HUDEP-2 (cell line): Measurements from ENCODE around the gene GSTO1.

Experiments used
- DNase-seq, 76 experiments: peaks; one replicate each; lab custom pipeline; 2025; ENCODE audit not compliant: unreplicated experiment in 76 of 76; lab: John Stamatoyannopoulos, UW

Gene GSTO1

DNA sequence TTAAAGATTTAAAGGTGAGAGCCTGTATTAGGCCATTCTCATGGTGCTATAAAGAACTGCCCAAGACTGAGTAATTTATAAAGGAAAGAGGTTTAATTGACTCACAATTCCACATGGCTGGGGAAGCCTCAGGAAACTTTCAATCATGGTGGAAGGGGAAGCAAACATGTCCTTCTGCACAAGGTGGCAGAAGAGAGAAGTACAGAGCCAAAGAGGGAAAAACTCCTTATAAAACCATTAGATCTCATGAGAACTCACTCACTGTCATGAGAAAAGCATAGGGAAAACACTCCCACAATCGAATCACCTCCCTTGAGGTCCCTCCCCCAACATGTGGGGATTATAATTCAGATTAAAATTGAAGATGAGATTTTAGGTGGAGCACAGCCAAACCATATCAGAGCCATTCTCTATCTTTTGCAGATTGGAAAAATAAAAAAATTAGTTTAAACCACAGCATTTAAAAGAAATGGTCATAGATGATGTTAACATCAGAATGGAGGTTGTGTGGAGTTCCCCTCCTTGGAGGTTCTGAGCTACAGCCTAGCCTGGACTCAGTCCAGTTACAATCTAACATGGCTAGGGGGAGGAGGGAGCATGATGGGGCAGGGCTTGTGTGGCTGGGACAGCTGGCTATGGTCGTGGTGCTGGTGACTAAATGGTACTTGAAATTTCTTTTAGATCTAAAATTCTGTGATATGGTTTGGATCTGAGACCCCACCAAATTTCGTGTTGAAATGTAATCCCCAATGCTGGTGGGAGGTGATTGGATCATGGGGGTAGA is 47.4 kb downstream of the GSTO1 start:
- no peak for DNase-seq

DNA sequence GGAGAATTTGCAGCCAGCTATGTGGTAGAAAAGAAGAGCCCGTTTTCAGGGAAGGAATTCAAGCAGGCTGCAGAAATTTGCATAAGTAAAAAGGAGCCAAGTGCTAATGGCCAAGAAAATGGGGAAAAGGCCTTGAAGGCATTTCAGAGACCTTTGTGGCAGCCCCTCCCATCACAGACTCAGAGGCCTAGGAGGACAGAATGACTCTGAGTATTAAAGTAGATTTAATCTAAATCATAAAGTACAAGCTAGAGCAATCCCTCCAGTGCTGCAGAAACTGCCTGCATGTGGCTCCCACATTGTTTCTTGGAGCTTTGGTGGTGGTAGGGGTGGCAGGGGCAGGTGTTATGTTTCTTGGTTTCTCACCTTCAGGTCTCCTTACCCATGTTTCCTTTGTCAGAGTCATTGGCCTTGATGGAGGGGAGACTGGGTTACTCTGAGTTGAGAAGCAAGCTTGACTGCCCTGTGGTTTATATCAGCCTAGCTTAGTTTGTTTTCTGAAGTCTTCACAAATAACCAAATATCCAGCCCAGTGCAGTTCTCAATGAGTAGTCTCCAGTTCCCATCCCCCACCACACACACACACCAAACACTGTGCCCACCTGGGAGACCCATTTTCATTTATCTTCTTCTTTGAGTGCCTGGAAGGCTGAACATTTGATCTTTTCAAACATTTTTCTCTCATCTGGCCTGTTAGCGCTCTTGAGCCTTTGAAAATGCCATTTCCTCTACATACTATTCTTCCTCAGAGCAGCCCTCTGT is 49.1 kb downstream of the GSTO1 start:
- no peak for DNase-seq

- DNase-seq = no peak
Measured at GRCh38 chr10:104304356-104304745, 49.7 kb downstream of the GSTO1 start.

DNA sequence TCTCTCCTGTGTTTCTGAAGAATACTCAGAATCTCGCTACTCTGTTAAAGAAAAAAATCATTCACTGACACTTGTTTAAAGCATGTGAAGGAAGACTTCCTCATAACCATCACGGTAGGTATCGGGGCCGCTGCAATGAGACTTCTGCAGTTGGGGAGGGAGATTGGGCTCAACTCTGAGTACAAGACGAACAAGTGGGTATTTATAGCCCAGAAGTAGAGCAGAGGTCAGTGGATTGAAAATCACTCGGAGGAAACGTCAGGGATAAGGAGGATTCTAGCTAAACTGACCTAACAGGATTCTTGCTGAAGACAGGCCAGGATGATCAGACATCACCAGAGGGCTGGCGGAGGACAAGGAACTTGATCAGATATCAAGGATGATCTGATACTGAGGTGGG is 50.2 kb downstream of the GSTO1 start:
- DNase-seq = no peak

DNA sequence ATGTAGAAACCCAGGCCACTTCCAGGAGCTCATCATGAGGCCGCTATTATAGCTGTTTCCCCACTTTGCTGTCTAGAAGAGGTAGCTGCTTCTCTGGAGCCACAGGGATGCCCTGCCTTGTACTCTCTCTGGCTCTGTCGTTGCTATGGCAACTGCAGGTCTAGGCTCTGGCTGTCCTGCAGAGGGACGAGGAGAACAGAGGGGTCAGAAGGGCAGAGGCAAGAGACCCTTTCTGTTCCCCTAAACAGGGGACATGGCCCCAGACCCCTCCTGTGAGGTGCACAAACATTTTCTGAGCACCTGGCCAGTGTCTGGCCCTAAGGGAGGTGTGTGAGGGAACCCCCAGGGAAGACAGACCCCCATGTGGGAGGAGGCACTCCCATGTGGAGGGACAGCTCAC is 52.2 kb downstream of the GSTO1 start:
- DNase-seq = no peak

DNA sequence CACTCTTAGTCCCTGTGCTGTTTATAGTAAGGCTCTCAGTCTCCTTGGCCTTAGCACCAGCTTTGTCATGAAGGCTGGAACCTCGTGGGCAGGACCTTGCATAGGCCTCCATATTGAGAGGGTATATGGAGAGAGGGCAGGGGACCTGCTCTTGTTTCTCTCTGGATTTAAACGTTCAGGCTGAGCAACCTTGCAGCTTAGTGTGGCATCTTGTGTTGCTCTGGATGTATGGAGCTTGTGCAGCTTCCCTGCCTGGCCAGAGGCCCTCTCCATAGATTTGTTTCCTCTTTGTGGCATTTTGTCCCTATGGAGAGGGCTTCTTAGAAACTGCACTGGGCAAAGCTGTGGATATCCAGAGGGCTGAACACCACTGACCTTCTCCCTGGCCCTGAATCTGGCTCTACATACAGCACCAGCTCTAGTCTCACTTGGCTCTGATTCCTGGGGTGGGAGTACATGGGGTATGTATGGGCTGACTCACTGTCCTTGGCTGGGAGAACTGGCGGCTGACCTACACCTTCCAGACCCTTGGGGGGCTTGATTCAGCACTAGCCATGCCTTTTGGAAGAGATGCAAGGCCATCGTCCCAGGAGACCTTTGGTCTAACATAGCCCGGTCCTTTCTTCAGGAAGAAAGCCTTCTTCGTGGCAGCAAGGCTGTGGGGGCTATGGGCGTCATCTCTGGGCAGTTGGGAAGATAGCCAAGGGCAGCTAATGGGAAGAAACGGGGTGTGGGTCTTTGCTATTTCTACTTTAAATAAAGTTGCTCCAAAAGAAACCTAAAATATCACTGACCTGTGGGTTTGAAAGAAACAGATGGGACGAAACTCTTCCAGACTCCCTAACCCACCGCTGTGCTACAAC is 53.1 kb downstream of the GSTO1 start:
- DNase-seq = no peak

GRCh38 chr10:104308439-104308903 is 53.8 kb downstream of the GSTO1 start:
- DNase-seq = no peak

DNA sequence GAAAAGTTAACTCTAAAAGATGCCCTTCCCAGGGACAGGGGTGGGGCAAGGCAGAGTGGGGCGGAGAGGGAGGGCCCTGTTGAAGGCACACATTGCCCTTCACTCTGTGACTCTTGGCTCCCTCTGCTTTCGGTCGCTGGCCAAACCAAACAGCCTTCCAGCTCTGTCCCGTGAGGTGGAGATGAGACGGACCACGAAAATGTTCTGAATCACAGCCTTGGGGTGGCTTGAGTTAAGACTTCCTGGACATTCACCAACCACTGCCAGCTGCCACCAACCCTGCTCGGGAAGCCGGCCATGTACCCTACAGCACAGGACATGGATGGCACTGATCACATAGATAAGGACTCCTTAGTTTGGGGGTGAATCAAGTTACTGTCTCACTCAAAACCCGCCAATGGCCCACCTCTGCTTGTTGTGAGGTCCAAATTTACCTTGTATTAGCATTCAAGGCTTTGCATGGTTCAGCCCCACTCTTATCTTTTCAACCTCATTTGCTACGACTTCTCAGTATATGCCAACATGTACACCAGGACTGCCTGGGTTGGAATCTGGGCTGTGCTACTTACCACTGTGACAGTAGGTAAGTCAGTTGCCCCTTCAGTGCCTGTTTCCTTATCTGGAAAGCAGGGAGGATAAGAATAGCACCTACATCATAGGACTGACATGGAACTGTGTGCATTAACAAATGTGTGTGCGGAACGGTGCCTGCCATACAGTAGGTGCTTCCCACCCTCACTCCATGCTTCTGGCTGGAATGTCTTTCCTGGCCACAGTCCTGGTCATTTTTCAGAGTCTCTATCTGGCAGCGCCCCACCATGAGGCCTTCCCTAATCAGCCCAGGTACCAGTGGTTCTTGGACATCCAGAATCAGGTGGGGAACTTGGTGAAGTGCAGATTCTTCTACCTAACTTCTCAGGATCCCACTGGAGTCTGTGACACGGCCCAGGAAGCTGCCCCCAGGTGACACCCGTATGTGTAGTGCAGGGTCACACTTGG is 55.6 kb downstream of the GSTO1 start:
- peak in 2 of 76 experiments; percentile 26 to 32 for DNase-seq

GRCh38 chr10:104311184-104311720 is 56.6 kb downstream of the GSTO1 start:
- no peak for DNase-seq

GRCh38 chr10:104314591-104315485 is 60.1 kb downstream of the GSTO1 start:
- DNase-seq = no peak

DNA sequence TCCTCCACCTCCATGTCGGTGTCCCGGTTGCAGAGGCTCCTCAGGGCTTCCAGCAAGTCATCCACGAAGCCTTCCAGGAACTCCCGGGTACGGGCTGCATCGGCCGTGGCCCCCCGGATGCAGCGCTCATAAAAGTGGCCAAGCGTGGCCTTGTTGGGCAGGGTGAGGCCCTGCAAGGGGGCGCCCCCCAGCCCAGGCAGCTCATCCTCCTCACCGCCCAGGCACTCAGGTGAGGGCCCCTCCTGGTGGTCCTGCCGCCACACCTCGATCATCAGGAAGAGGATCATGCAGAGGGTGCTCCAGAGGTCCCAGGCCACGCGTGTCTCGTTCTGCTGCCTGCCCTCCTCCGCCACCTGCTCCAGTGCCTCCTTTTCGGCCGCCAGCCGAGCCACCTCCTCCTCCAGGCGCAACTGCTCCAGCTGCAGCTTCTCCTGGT is 60.8 kb downstream of the GSTO1 start:
- no peak for DNase-seq

DNA sequence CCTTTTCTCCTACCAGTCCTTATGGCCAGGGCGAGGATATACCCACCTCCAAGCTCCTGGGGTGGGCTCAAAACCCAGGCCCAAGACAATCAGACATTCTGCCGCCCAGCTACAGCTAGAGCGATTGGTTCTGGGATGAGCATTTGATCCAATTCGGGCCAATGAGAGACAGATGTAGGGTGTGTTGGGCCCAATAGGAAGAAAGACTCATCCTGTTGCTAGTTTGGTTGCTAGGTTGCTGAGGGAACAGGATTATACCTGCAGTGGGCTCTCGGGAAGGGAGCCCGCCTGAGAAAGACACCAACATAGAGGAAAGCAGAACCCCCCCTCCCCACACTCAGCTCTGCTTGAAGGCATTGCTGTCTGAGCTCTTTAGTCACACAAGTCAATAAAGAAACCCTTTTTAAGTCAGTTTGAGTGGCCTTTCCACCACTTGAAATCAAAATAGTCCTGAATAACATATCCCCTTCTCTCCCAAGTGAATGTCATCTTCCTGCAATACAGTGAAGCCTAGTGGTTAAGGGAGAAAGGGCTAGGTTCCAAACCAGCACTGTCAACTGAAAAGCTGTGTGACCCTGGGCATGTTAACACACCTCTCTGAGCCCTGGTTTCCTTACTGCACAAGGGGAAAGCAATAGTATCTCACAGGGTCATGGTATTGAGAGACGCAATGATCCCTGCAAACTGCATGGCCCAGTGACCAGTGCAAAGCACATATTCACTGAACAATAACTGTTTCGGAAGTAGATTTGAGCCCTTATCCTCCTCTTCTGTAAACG is 61.8 kb downstream of the GSTO1 start:
- DNase-seq = no peak
